Parathyroid adenoma (tissue), 2 donors: ENCODE measurements around the gene MCHR1.

Experiments used
- H2AFZ ChIP-seq: fragments of 300-600 bp; sonication (generic); one replicate; pipeline ENCODE4 v1.7.0; 2017; ENCODE audit warnings: antibody characterized with exemption, mild to moderate bottlenecking
- H3K27ac ChIP-seq: fragments of 300-600 bp; sonication (generic); one replicate; pipeline ENCODE4 v1.7.0; 2017
- H3K27me3 ChIP-seq: fragments of 300-600 bp; sonication (generic); one replicate; pipeline ENCODE4 v1.7.0; 2017; ENCODE audit warnings: low read length; ENCODE audit not compliant: control insufficient read depth, insufficient read depth
- H3K36me3 ChIP-seq: fragments of 300-600 bp; sonication (generic); one replicate; pipeline ENCODE4 v1.7.0; 2017; ENCODE audit warnings: low read length; ENCODE audit not compliant: control insufficient read depth, insufficient read depth
- H3K4me1 ChIP-seq: fragments of 300-600 bp; sonication (generic); one replicate; pipeline ENCODE4 v1.7.0; 2017; ENCODE audit warnings: control low read depth
- H3K4me2 ChIP-seq: fragments of 300-600 bp; sonication (generic); one replicate; pipeline ENCODE4 v1.7.0; 2017; ENCODE audit warnings: low read length
- H3K4me3 ChIP-seq: fragments of 300-600 bp; sonication (generic); one replicate; pipeline ENCODE4 v1.7.0; 2017; ENCODE audit warnings: low read depth, low read length
- H3K79me2 ChIP-seq: fragments of 300-600 bp; sonication (generic); one replicate; pipeline ENCODE4 v1.7.0; 2017; ENCODE audit warnings: control low read depth
- H3K9ac ChIP-seq: fragments of 300-600 bp; sonication (generic); one replicate; pipeline ENCODE4 v1.7.0; 2017; ENCODE audit warnings: mild to moderate bottlenecking
- H3K9me3 ChIP-seq: fragments of 300-600 bp; sonication (generic); one replicate; pipeline ENCODE4 v1.7.0; 2017; ENCODE audit warnings: low read length; ENCODE audit not compliant: control insufficient read depth
- TF ChIP-seq, protein P1 (sequence below): fragments of 300-600 bp; sonication (generic); IDR thresholded peaks from one replicate; pipeline ENCODE4 v1.7.0; 2017; ENCODE audit warnings: antibody characterized with exemption, mild to moderate bottlenecking
- donor health status: primary hyperparathyroidism.

The MCHR1 gene

DNA sequence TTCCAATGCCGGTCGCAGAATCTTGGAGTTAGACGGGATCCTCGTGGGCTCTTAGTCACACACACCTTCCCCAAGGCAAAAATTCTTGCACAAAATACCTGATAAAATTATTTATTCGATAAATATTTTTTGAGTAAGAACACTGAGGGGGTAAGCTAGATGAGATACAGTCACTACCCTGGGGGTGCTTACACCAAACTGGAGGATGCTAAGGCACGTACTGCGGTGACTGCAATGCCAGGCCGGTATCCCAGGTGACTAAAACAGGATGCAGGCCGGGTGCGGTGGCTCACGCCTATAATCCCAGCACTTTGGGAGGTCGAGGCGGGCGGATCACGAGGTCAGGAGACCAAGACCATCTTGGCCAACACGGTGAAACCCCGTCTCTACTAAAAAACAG, 41.0 kb upstream of the MCHR1 start:
- H3K79me2 ChIP-seq, result peaks cover 9% of the 10 kb centered on the region
- no peaks in the 10 kb centered on the region for H3K27me3 ChIP-seq
- no peaks in the 10 kb centered on the region for H3K36me3 ChIP-seq
- no peaks in the 10 kb centered on the region for H3K9me3 ChIP-seq
- H3K27ac ChIP-seq, result no peak overlapping the region
- no peak overlapping the region for H3K9ac ChIP-seq
- TF ChIP-seq, protein P1, sequence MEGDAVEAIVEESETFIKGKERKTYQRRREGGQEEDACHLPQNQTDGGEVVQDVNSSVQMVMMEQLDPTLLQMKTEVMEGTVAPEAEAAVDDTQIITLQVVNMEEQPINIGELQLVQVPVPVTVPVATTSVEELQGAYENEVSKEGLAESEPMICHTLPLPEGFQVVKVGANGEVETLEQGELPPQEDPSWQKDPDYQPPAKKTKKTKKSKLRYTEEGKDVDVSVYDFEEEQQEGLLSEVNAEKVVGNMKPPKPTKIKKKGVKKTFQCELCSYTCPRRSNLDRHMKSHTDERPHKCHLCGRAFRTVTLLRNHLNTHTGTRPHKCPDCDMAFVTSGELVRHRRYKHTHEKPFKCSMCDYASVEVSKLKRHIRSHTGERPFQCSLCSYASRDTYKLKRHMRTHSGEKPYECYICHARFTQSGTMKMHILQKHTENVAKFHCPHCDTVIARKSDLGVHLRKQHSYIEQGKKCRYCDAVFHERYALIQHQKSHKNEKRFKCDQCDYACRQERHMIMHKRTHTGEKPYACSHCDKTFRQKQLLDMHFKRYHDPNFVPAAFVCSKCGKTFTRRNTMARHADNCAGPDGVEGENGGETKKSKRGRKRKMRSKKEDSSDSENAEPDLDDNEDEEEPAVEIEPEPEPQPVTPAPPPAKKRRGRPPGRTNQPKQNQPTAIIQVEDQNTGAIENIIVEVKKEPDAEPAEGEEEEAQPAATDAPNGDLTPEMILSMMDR, result no peak
- no peak overlapping the region for H3K4me2 ChIP-seq
- H3K4me1 ChIP-seq, result peaks cover 4% of the 10 kb centered on the region
- no peak overlapping the region for H3K4me3 ChIP-seq
- no peak overlapping the region for H2AFZ ChIP-seq

DNA sequence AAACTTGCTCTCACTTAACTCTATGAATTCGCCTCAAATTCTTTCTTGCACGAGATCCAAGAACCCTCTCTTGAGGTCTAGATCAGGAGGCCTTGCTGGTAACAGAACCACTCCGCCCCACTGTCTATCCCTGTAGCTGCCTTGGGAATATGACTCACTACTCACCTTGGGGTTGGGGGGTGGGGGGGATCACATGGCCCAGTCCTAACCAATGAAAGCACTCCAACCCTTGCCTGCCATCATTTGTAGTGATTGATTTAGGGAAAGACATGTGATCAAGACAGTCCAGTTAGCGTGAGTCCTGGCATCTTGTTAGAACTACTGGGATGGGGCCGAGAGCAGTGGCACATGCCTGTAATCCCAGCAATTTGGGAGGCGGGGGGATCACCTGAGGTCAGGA, 38.0 kb upstream of the MCHR1 start:
- Histone ChIP-seq H3K4me3 (no peak overlapping the region), H3K27me3 (no peaks in the 10 kb centered on the region), H3K9ac (no peak overlapping the region), H2AFZ (no peak overlapping the region), H3K4me2 (no peak overlapping the region), H3K27ac (no peak overlapping the region), H3K79me2 (no peaks in the 10 kb centered on the region), H3K4me1 (no peaks in the 10 kb centered on the region), H3K9me3 (no peaks in the 10 kb centered on the region), H3K36me3 (no peaks in the 10 kb centered on the region)
- TF ChIP-seq, protein P1, result no peak

DNA sequence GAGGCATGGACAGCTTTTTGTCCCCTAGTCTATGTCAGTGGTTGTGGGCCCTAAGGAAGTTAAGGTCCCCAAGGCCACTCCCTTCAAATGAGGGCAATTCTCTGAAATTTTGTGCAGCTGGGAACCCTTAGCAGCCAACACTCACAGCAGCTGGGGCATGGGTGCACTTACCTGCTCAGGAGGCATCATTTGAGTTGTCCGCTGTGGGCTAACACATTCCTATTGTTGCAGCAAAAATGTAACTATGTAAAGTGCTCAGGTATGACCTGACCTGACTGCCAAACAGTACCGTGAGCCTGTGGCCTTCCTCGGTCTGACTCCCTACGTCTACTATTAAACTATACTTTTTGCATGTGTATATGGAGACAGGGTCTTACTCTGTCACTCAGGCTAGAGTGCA, 37.0 kb upstream of the MCHR1 start:
- Histone ChIP-seq H3K9me3 (no peaks in the 10 kb centered on the region), H2AFZ (no peak overlapping the region), H3K4me3 (no peak overlapping the region), H3K4me1 (no peaks in the 10 kb centered on the region), H3K4me2 (no peak overlapping the region), H3K79me2 (no peaks in the 10 kb centered on the region), H3K9ac (no peak overlapping the region), H3K36me3 (no peaks in the 10 kb centered on the region), H3K27ac (no peak overlapping the region), H3K27me3 (no peaks in the 10 kb centered on the region)
- TF ChIP-seq, protein P1, result no peak

DNA sequence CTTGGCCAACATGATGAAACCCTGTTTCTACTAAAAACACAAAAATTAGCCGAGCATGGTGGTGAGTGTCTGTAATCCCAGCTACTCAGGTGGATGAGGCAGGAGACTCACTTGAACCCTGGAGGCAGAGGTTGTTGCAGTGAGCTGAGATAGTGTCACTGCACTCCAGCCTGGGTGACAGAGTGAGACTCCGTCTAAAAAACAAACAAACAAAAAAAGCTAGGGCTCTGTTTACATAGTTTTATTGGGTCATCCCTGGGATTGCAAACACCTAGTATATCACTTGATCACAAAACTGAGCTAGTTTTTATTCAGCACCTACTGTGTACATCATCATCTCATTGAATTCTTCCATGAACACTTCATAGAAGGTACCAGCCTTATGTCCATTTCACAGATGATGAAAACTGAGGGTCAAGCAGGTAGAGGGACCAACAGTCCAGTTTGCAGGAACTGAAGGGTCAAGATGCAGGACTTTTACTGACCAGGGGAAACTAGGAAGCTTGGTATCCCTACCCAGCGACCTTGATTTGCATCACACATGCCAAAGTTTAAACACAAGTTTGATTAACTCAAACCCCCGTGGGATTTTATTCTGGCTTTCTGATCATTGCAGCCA, 33.6 kb upstream of the MCHR1 start:
- TF ChIP-seq, protein P1, result no peak
- H3K27me3 ChIP-seq, result no peaks in the 10 kb centered on the region
- H3K4me3 ChIP-seq, result no peak overlapping the region
- no peaks in the 10 kb centered on the region for H3K36me3 ChIP-seq
- no peak overlapping the region for H3K27ac ChIP-seq
- peak overlapping the region; percentile 4 for H2AFZ ChIP-seq
- no peaks in the 10 kb centered on the region for H3K9me3 ChIP-seq
- no peak overlapping the region for H3K9ac ChIP-seq
- H3K79me2 ChIP-seq, result no peaks in the 10 kb centered on the region
- H3K4me2 ChIP-seq, result no peak overlapping the region
- H3K4me1 ChIP-seq, result no peaks in the 10 kb centered on the region

DNA sequence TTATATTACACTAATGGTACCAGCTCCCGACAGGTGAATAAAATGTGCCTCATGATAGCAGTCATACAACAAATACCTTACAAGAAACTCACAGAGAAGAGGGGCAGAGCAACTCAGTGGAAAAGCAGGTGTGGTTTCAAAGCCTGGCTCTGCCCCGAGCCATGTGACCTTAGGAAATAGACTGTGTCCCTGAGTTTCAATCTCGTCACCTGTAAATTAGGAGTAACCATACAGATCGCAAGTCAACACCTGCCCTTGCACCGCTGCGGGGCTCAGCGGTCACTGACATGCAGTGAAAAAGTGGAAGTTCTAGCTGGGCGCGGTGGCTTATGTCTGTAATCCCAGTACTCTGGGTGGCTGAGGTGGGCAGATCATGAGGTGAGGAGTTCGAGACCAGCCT, 30.9 kb upstream of the MCHR1 start:
- Histone ChIP-seq H3K79me2 (no peaks in the 10 kb centered on the region), H3K4me1 (no peaks in the 10 kb centered on the region), H3K9ac (no peak overlapping the region), H3K4me3 (no peak overlapping the region), H3K36me3 (no peaks in the 10 kb centered on the region), H3K27ac (no peak overlapping the region), H3K9me3 (no peaks in the 10 kb centered on the region), H2AFZ (no peak overlapping the region), H3K27me3 (no peaks in the 10 kb centered on the region), H3K4me2 (no peak overlapping the region)
- TF ChIP-seq, protein P1, result no peak
